Smooth muscle cell (in vitro differentiated cells): ENCODE data around the gene WNT10A. TPM values are rescaled to one million over a fixed set of nuclear protein-coding genes. Genes with fewer than 3 reads are reported as not detected.

Source experiments
- DNase-seq: peaks from one replicate; lab custom pipeline; 2025; ENCODE audit not compliant: unreplicated experiment; lab: John Stamatoyannopoulos, UW
- H2AFZ ChIP-seq: fragments of 200-600 bp; sonication (generic); 2 replicates; pipeline ENCODE4 v1.6.0; 2016; ENCODE audit warnings: antibody characterized with exemption, low read depth, mild to moderate bottlenecking
- H3F3A ChIP-seq: fragments of 200-600 bp; sonication (generic); 2 replicates; pipeline ENCODE4 v1.6.0; 2017; ENCODE audit warnings: antibody characterized with exemption, low read depth
- H3K27ac ChIP-seq: fragments of 200-600 bp; sonication (generic); 2 replicates; pipeline ENCODE4 v1.5.1; 2016; ENCODE audit warnings: low read depth, mild to moderate bottlenecking
- H3K27me3 ChIP-seq: fragments of 200-600 bp; sonication (generic); 2 replicates; pipeline ENCODE4 v1.6.1; 2016; ENCODE audit warnings: low read depth, mild to moderate bottlenecking
- H3K36me3 ChIP-seq: fragments of 200-600 bp; sonication (generic); 2 replicates; pipeline ENCODE4 v1.5.1; 2016; ENCODE audit warnings: low read depth
- H3K4me1 ChIP-seq: fragments of 200-600 bp; sonication (generic); 2 replicates; pipeline ENCODE4 v1.5.1; 2016; ENCODE audit warnings: low read depth
- H3K4me2 ChIP-seq: fragments of 200-600 bp; sonication (generic); 2 replicates; pipeline ENCODE4 v1.6.0; 2016; ENCODE audit warnings: mild to moderate bottlenecking
- H3K4me3 ChIP-seq: fragments of 200-600 bp; sonication (generic); 2 replicates; pipeline ENCODE4 v1.5.1; 2016; ENCODE audit warnings: mild to moderate bottlenecking
- H3K79me2 ChIP-seq: fragments of 200-600 bp; sonication (generic); 2 replicates; pipeline ENCODE4 v1.6.0; 2016; ENCODE audit warnings: low read depth, mild to moderate bottlenecking
- H3K9ac ChIP-seq: fragments of 200-600 bp; sonication (generic); 2 replicates; pipeline ENCODE4 v1.6.0; 2016; ENCODE audit warnings: low read depth
- H3K9me3 ChIP-seq: fragments of 200-600 bp; sonication (generic); replicated peaks from 2 replicates; pipeline ENCODE4 v1.5.1; 2016; ENCODE audit warnings: low read depth
- H4K20me1 ChIP-seq: fragments of 200-600 bp; sonication (generic); 2 replicates; pipeline ENCODE4 v1.6.0; 2016; ENCODE audit warnings: low read depth
- CTCF ChIP-seq: fragments of 200-600 bp; sonication (generic); IDR thresholded peaks from 2 replicates; pipeline ENCODE4 v1.5.1; 2017; ENCODE audit warnings: borderline replicate concordance, mild to moderate bottlenecking, antibody characterized with exemption; ENCODE audit not compliant: insufficient read depth, poor library complexity, severe bottlenecking
- WGBS: methylation state at CpG from one replicate; pipeline ENCODE4 v1.1.7; 2016; ENCODE audit warnings: low lambda C conversion rate; 5-methylcytosine and 5-hydroxymethylcytosine counted together
- polyA plus RNA-seq: library from polyadenylated mRNA; unstranded; fragments of >200 nt; fragmentation: Nextera tagmentation; extraction: Ambion mirVana; gene quantifications from 2 replicates; pipeline ENCODE4 v1.2.1, GENCODE V29; 2016
- total RNA-seq: library from RNA; depleted of rRNA; stranded (reverse); fragments of >200 nt; gene quantifications from 2 replicates; pipeline ENCODE4 v1.2.3, GENCODE V29; 2014

WNT10A gene
- total and polyA plus RNA-seq, 2 experiments from 2014 or later: 2.3 to 3.6 TPM

GRCh38 chr2:218881744-218882460, 1.2 kb downstream of the WNT10A start:
- Histone ChIP-seq H2AFZ (no peak overlapping the region), H3F3A (no peaks in the 10 kb centered on the region), H3K27me3 (peaks cover 36% of the 10 kb centered on the region), H3K4me3 (no peak overlapping the region), H3K9me3 (no peaks in the 10 kb centered on the region), H3K27ac (no peak overlapping the region), H3K36me3 (no peaks in the 10 kb centered on the region), H4K20me1 (no peaks in the 10 kb centered on the region), H3K79me2 (no peaks in the 10 kb centered on the region), H3K9ac (no peak overlapping the region), H3K4me2 (no peak overlapping the region), H3K4me1 (peaks cover 26% of the 10 kb centered on the region)
- 77% methylated on average over 13 of the region's 13 CpGs for WGBS
- DNase-seq: no peak
- TF ChIP-seq CTCF: no peak

GRCh38 chr2:218882461-218882816, 1.8 kb downstream of the WNT10A start:
- no peaks in the 10 kb centered on the region for H3F3A ChIP-seq
- no peak for DNase-seq
- no peaks in the 10 kb centered on the region for H3K9me3 ChIP-seq
- no peak for TF ChIP-seq CTCF
- H4K20me1 ChIP-seq: no peaks in the 10 kb centered on the region
- WGBS: 73% methylated on average over 1 of the region's 1 CpG
- peaks cover 36% of the 10 kb centered on the region for H3K27me3 ChIP-seq
- H3K27ac ChIP-seq: no peak overlapping the region
- peaks cover 26% of the 10 kb centered on the region for H3K4me1 ChIP-seq
- H3K36me3 ChIP-seq: no peaks in the 10 kb centered on the region
- no peak overlapping the region for H2AFZ ChIP-seq
- H3K4me3 ChIP-seq: no peak overlapping the region
- no peaks in the 10 kb centered on the region for H3K79me2 ChIP-seq
- H3K9ac ChIP-seq: no peak overlapping the region
- H3K4me2 ChIP-seq: peak overlapping the region; percentile 83

- WGBS: 20% methylated on average over 4 of the region's 4 CpGs
- no peak overlapping the region for H2AFZ ChIP-seq
- no peak for DNase-seq
- TF ChIP-seq CTCF: no peak
- H3K27ac ChIP-seq: no peak overlapping the region
- no peaks in the 10 kb centered on the region for H3F3A ChIP-seq
- H3K36me3 ChIP-seq: no peaks in the 10 kb centered on the region
- peaks cover 36% of the 10 kb centered on the region for H3K27me3 ChIP-seq
- no peaks in the 10 kb centered on the region for H3K9me3 ChIP-seq
- H3K4me3 ChIP-seq: peak overlapping the region; percentile 36
- H3K4me2 ChIP-seq: peak overlapping the region; percentile 83
- peaks cover 24% of the 10 kb centered on the region for H3K4me1 ChIP-seq
- H4K20me1 ChIP-seq: no peaks in the 10 kb centered on the region
- no peaks in the 10 kb centered on the region for H3K79me2 ChIP-seq
- H3K9ac ChIP-seq: no peak overlapping the region
Measured at GRCh38 chr2:218882866-218883366, 2.3 kb downstream of the WNT10A start.
